IMR-90 (cell line): ENCODE data around the gene DSCAML1.

ENCODE experiments used
- BHLHE40 ChIP-seq: fragments of 150-350 bp; IDR thresholded peaks from 2 replicates; pipeline ENCODE4 v1.6.1; 2016; ENCODE audit warnings: mild to moderate bottlenecking, low read depth, low read length
- CEBPB ChIP-seq: IDR thresholded peaks from 2 replicates; pipeline ENCODE4 v1.6.1; 2012; ENCODE audit warnings: low read depth, low read length, improper control_type of control experiment
- MAZ ChIP-seq: IDR thresholded peaks from 2 replicates; pipeline ENCODE4 v1.6.1; 2012; ENCODE audit warnings: low read depth, mild to moderate bottlenecking, low read length, improper control_type of control experiment, moderate library complexity, borderline replicate concordance
- MXI1 ChIP-seq: IDR thresholded peaks from 2 replicates; pipeline ENCODE4 v1.6.1; 2012; ENCODE audit warnings: low read depth, mild to moderate bottlenecking, low read length, moderate library complexity, borderline replicate concordance
- NFE2L2 ChIP-seq: fragments of 150-350 bp; IDR thresholded peaks from 2 replicates; pipeline ENCODE4 v1.6.1; 2016; ENCODE audit warnings: low read depth, mild to moderate bottlenecking, low read length
- POLR2A ChIP-seq: IDR thresholded peaks from 2 replicates; pipeline ENCODE4 v1.6.1; 2012; ENCODE audit warnings: mild to moderate bottlenecking, low read depth, low read length
- RFX5 ChIP-seq: IDR thresholded peaks from 2 replicates; pipeline ENCODE4 v1.8.0; 2012; ENCODE audit warnings: low read depth, mild to moderate bottlenecking, low read length, moderate library complexity
- SMC3 ChIP-seq: fragments of 150-350 bp; IDR thresholded peaks from 2 replicates; pipeline ENCODE4 v1.6.1; 2016; ENCODE audit warnings: low read depth, mild to moderate bottlenecking, antibody characterized with exemption, low read length, moderate library complexity
- TF ChIP-seq, protein P1 (sequence below): conservative IDR thresholded peaks from 2 replicates; pipeline ENCODE4 v1.5.1; 2012; ENCODE audit warnings: mild to moderate bottlenecking, low read depth, low read length, improper control_type of control experiment

DNA sequence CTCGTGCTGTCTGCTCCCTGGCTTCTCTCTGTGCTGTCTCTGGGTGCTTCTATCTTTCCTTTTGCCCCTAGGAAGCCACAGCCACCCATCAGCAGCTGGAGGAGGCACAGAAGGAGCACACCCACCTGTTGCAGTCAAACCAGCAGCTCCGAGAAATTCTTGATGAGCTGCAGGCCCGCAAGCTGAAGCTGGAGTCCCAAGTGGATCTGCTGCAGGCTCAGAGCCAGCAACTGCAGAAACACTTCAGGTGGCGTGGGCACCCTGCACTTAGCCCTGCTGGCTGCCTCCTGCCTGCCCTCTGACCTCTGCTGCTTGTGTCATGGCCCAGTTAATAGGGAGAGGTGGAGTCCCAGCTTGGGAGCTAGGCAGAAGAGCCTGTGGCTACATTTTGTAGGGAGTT is 401.5 kb downstream of the DSCAML1 start:
- TF ChIP-seq BHLHE40 (no peak), NFE2L2 (no peak), RFX5 (no peak), POLR2A (no peak), MXI1 (no peak), MAZ (no peak), CEBPB (no peak), SMC3 (no peak)
- TF ChIP-seq, protein P1, sequence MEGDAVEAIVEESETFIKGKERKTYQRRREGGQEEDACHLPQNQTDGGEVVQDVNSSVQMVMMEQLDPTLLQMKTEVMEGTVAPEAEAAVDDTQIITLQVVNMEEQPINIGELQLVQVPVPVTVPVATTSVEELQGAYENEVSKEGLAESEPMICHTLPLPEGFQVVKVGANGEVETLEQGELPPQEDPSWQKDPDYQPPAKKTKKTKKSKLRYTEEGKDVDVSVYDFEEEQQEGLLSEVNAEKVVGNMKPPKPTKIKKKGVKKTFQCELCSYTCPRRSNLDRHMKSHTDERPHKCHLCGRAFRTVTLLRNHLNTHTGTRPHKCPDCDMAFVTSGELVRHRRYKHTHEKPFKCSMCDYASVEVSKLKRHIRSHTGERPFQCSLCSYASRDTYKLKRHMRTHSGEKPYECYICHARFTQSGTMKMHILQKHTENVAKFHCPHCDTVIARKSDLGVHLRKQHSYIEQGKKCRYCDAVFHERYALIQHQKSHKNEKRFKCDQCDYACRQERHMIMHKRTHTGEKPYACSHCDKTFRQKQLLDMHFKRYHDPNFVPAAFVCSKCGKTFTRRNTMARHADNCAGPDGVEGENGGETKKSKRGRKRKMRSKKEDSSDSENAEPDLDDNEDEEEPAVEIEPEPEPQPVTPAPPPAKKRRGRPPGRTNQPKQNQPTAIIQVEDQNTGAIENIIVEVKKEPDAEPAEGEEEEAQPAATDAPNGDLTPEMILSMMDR: no peak
